Calu3 (cell line): Measurements from ENCODE around the gene MOB3B. TPM values are rescaled to one million over a fixed set of nuclear protein-coding genes. Genes with fewer than 3 reads are reported as not detected.
"Not testable (repeated sequence)": the region's sequence is repeated elsewhere in the genome, so short reads cannot be mapped to it uniquely, and the experiment has no call there.

Experiments used
- BruUV-seq: library from RNA; stranded (reverse); fragments of 400-500 nt; replicated peaks from 2 replicates; lab custom pipeline; 2021; lab: Mats Ljungman, UMichigan
- CTCF ChIA-PET: fragments of 300-600 bp; sonication (Branson Sonifier 250); formaldehyde crosslinking; loops from one replicate; lab custom pipeline; 2022; ENCODE audit warnings: antibody characterized with exemption; lab: Charles Lee
- DNase-seq: peaks from one replicate; pipeline ENCODE4 v3.0.0; 2022
- H3K27ac Mint-ChIP-seq: one replicate; pipeline ENCODE4 v1.8.0; 2022; ENCODE audit warnings: mixed read lengths; ENCODE audit not compliant: unreplicated experiment
- H3K27me3 Mint-ChIP-seq: one replicate; pipeline ENCODE4 v1.8.0; 2022; ENCODE audit warnings: mixed read lengths; ENCODE audit not compliant: unreplicated experiment
- H3K36me3 Mint-ChIP-seq: one replicate; pipeline ENCODE4 v1.8.0; 2022; ENCODE audit warnings: mild to moderate bottlenecking, moderate library complexity, mixed read lengths; ENCODE audit not compliant: insufficient read depth, unreplicated experiment
- H3K4me1 Mint-ChIP-seq: one replicate; pipeline ENCODE4 v1.8.0; 2022; ENCODE audit warnings: mild to moderate bottlenecking, low read depth, mixed read lengths; ENCODE audit not compliant: unreplicated experiment
- H3K4me3 Mint-ChIP-seq: one replicate; pipeline ENCODE4 v1.8.0; 2022; ENCODE audit warnings: mild to moderate bottlenecking, low read depth, moderate library complexity, mixed read lengths; ENCODE audit not compliant: unreplicated experiment
- H3K9me3 Mint-ChIP-seq: one replicate; pipeline ENCODE4 v1.8.0; 2022; ENCODE audit warnings: low read depth, mixed read lengths; ENCODE audit not compliant: unreplicated experiment
- CTCF ChIP-seq: fragments of 200-600 bp; IDR thresholded peaks from one replicate; pipeline ENCODE4 v1.8.0; 2022; ENCODE audit warnings: antibody characterized with exemption; ENCODE audit not compliant: unreplicated experiment
- intact Hi-C: fragments of 100-400 bp; cut with micrococcal nuclease; formaldehyde crosslinking; loops from one replicate; pipeline ENCODE4 v1.10.0; 2022; ENCODE audit not compliant: unreplicated experiment
- total RNA-seq: library from RNA; stranded (reverse); gene quantifications from 2 replicates; pipeline ENCODE4 v1.2.3, GENCODE V29; 2022

The MOB3B gene
- total RNA-seq, 1 experiment from 2014 or later = 7.6 TPM

- H3K4me1 Mint-ChIP-seq = peaks cover 12% of the 10 kb centered on the region
- H3K9me3 Mint-ChIP-seq = no peaks in the 10 kb centered on the region
- no peak overlapping the region for H3K27ac Mint-ChIP-seq
- H3K27me3 Mint-ChIP-seq = no peaks in the 10 kb centered on the region
- CTCF ChIA-PET = no interaction called here
- H3K36me3 Mint-ChIP-seq = no peaks in the 10 kb centered on the region
- H3K4me3 Mint-ChIP-seq = no peak overlapping the region
- intact Hi-C loops = no loop called here
- no TSS peak for BruUV-seq
- TF ChIP-seq CTCF = no peak
- no peak for DNase-seq
These were observed 78.3 kb downstream of the MOB3B start for GRCh38 chr9:27451207-27451797.

- no peak for DNase-seq
- no TSS peak for BruUV-seq
- Mint-ChIP-seq H3K27me3 (no peaks in the 10 kb centered on the region), H3K9me3 (no peaks in the 10 kb centered on the region), H3K4me1 (peaks cover 12% of the 10 kb centered on the region), H3K27ac (no peak overlapping the region), H3K4me3 (no peak overlapping the region), H3K36me3 (no peaks in the 10 kb centered on the region)
- intact Hi-C loops = no loop called here
- no peak for TF ChIP-seq CTCF
- CTCF ChIA-PET = no interaction called here
These were observed 78.9 kb downstream of the MOB3B start for GRCh38 chr9:27450752-27451151.

- H3K9me3 Mint-ChIP-seq, H3K27ac Mint-ChIP-seq, H3K36me3 Mint-ChIP-seq, CTCF ChIA-PET, H3K27me3 Mint-ChIP-seq, intact Hi-C loops, DNase-seq, H3K4me3 Mint-ChIP-seq, BruUV-seq, H3K4me1 Mint-ChIP-seq: not testable (repeated sequence)
These were observed 81.3 kb downstream of the MOB3B start for GRCh38 chr9:27448356-27448755.

- H3K4me1 Mint-ChIP-seq = no peaks in the 10 kb centered on the region
- H3K36me3 Mint-ChIP-seq = no peaks in the 10 kb centered on the region
- no peak overlapping the region for H3K27ac Mint-ChIP-seq
- no peak for TF ChIP-seq CTCF
- H3K9me3 Mint-ChIP-seq = no peaks in the 10 kb centered on the region
- CTCF ChIA-PET = interaction anchor here (0.6 kb wide), 1 partner anchor 12 kb away, joined by 3 read pairs; no protein-coding TSS in a partner anchor
- BruUV-seq = no TSS peak
- no peaks in the 10 kb centered on the region for H3K27me3 Mint-ChIP-seq
- intact Hi-C loops = no loop called here
- no peak for DNase-seq
- H3K4me3 Mint-ChIP-seq = no peak overlapping the region
These were observed 82.5 kb downstream of the MOB3B start for GRCh38 chr9:27447031-27447683.

- no peaks in the 10 kb centered on the region for H3K27me3 Mint-ChIP-seq
- H3K4me3 Mint-ChIP-seq = no peak overlapping the region
- no peaks in the 10 kb centered on the region for H3K4me1 Mint-ChIP-seq
- no peak for TF ChIP-seq CTCF
- H3K27ac Mint-ChIP-seq = no peak overlapping the region
- intact Hi-C loops = no loop called here
- CTCF ChIA-PET = no interaction called here
- no peaks in the 10 kb centered on the region for H3K9me3 Mint-ChIP-seq
- H3K36me3 Mint-ChIP-seq = no peaks in the 10 kb centered on the region
- no TSS peak for BruUV-seq
- no peak for DNase-seq
These were observed 83.9 kb downstream of the MOB3B start for GRCh38 chr9:27445688-27446087.
